ENCODE measurements around the gene SCAPER.

Gene SCAPER

GRCh38 chr15:76626611-76627010, 278.5 kb downstream of the SCAPER start:
- H3K27ac ChIP-seq (ENCODE audit: low read depth in 2 of 2, low read length in 2 of 2), result no peak overlapping the region
- no peaks in the 10 kb centered on the region for H3K36me3 ChIP-seq (ENCODE audit: control insufficient read depth in 2 of 2, insufficient read depth in 2 of 2, low read length in 2 of 2)
- H3K27me3 ChIP-seq (ENCODE audit: control insufficient read depth in 2 of 2, insufficient read depth in 2 of 2, low read length in 2 of 2), result no peaks in the 10 kb centered on the region

GRCh38 chr15:76625267-76625666, 279.9 kb downstream of the SCAPER start:
- Histone ChIP-seq H3K4me1 (ENCODE audit: control insufficient read depth in 2 of 2, insufficient read depth in 2 of 2, low read length in 2 of 2) (no peaks in the 10 kb centered on the region), H3K27ac (ENCODE audit: low read depth in 2 of 2, low read length in 2 of 2) (no peak overlapping the region), H3K4me3 (ENCODE audit: low read length in 2 of 2) (no peak overlapping the region), H3K36me3 (ENCODE audit: control insufficient read depth in 2 of 2, insufficient read depth in 2 of 2, low read length in 2 of 2) (no peaks in the 10 kb centered on the region), H3K9me3 (ENCODE audit: control insufficient read depth in 2 of 2, low read length in 2 of 2) (no peaks in the 10 kb centered on the region), H3K27me3 (ENCODE audit: control insufficient read depth in 2 of 2, insufficient read depth in 2 of 2, low read length in 2 of 2) (no peaks in the 10 kb centered on the region), H3K9ac (ENCODE audit: low read depth in 1 of 2, low read length in 2 of 2) (no peak overlapping the region)

More at GRCh38 chr15:76626611-76627010, 278.5 kb downstream of the SCAPER start:
- no peak overlapping the region for H3K9ac ChIP-seq (ENCODE audit: low read depth in 1 of 2, low read length in 2 of 2)
- no peak overlapping the region for H3K4me3 ChIP-seq (ENCODE audit: low read length in 2 of 2)
- H3K4me1 ChIP-seq (ENCODE audit: control insufficient read depth in 2 of 2, insufficient read depth in 2 of 2, low read length in 2 of 2), result no peaks in the 10 kb centered on the region
- no peaks in the 10 kb centered on the region for H3K9me3 ChIP-seq (ENCODE audit: control insufficient read depth in 2 of 2, low read length in 2 of 2)

GRCh38 chr15:76614725-76615124, 290.4 kb downstream of the SCAPER start:
- Histone ChIP-seq H3K9me3 (ENCODE audit: control insufficient read depth in 2 of 2, low read length in 2 of 2) (no peaks in the 10 kb centered on the region), H3K4me3 (ENCODE audit: low read length in 2 of 2) (no peak overlapping the region), H3K9ac (ENCODE audit: low read depth in 1 of 2, low read length in 2 of 2) (no peak overlapping the region), H3K36me3 (ENCODE audit: control insufficient read depth in 2 of 2, insufficient read depth in 2 of 2, low read length in 2 of 2) (no peaks in the 10 kb centered on the region), H3K27ac (ENCODE audit: low read depth in 2 of 2, low read length in 2 of 2) (no peak overlapping the region), H3K4me1 (ENCODE audit: control insufficient read depth in 2 of 2, insufficient read depth in 2 of 2, low read length in 2 of 2) (no peaks in the 10 kb centered on the region), H3K27me3 (ENCODE audit: control insufficient read depth in 2 of 2, insufficient read depth in 2 of 2, low read length in 2 of 2) (no peaks in the 10 kb centered on the region)

GRCh38 chr15:76588811-76589747, 316.1 kb downstream of the SCAPER start:
- Histone ChIP-seq H3K27ac (ENCODE audit: low read depth in 2 of 2, low read length in 2 of 2) (peak overlapping the region; percentile 65 to 67), H3K9ac (ENCODE audit: low read depth in 1 of 2, low read length in 2 of 2) (peak overlapping the region in 1 of 2 donors; percentile 47), H3K4me3 (ENCODE audit: low read length in 2 of 2) (peak overlapping the region; percentile 22 to 41)

GRCh38 chr15:76585576-76585897, 319.6 kb downstream of the SCAPER start:
- Histone ChIP-seq H3K4me3 (ENCODE audit: low read length in 2 of 2) (no peak overlapping the region), H3K27me3 (ENCODE audit: control insufficient read depth in 2 of 2, insufficient read depth in 2 of 2, low read length in 2 of 2) (no peaks in the 10 kb centered on the region), H3K9ac (ENCODE audit: low read depth in 1 of 2, low read length in 2 of 2) (no peak overlapping the region), H3K9me3 (ENCODE audit: control insufficient read depth in 2 of 2, low read length in 2 of 2) (no peaks in the 10 kb centered on the region), H3K27ac (ENCODE audit: low read depth in 2 of 2, low read length in 2 of 2) (no peak overlapping the region), H3K36me3 (ENCODE audit: control insufficient read depth in 2 of 2, insufficient read depth in 2 of 2, low read length in 2 of 2) (no peaks in the 10 kb centered on the region), H3K4me1 (ENCODE audit: control insufficient read depth in 2 of 2, insufficient read depth in 2 of 2, low read length in 2 of 2) (peaks cover 6 to 7% of the 10 kb centered on the region in 2 donors)

More at GRCh38 chr15:76588811-76589747, 316.1 kb downstream of the SCAPER start:
- Histone ChIP-seq H3K27me3 (ENCODE audit: control insufficient read depth in 2 of 2, insufficient read depth in 2 of 2, low read length in 2 of 2) (no peaks in the 10 kb centered on the region), H3K9me3 (ENCODE audit: control insufficient read depth in 2 of 2, low read length in 2 of 2) (no peaks in the 10 kb centered on the region), H3K4me1 (ENCODE audit: control insufficient read depth in 2 of 2, insufficient read depth in 2 of 2, low read length in 2 of 2) (peaks cover 6 to 7% of the 10 kb centered on the region in 2 donors), H3K36me3 (ENCODE audit: control insufficient read depth in 2 of 2, insufficient read depth in 2 of 2, low read length in 2 of 2) (no peaks in the 10 kb centered on the region)

- Histone ChIP-seq H3K9ac (ENCODE audit: low read depth in 1 of 2, low read length in 2 of 2) (no peak overlapping the region), H3K4me3 (ENCODE audit: low read length in 2 of 2) (no peak overlapping the region), H3K36me3 (ENCODE audit: control insufficient read depth in 2 of 2, insufficient read depth in 2 of 2, low read length in 2 of 2) (no peaks in the 10 kb centered on the region), H3K27me3 (ENCODE audit: control insufficient read depth in 2 of 2, insufficient read depth in 2 of 2, low read length in 2 of 2) (no peaks in the 10 kb centered on the region), H3K27ac (ENCODE audit: low read depth in 2 of 2, low read length in 2 of 2) (no peak overlapping the region), H3K9me3 (ENCODE audit: control insufficient read depth in 2 of 2, low read length in 2 of 2) (no peaks in the 10 kb centered on the region), H3K4me1 (ENCODE audit: control insufficient read depth in 2 of 2, insufficient read depth in 2 of 2, low read length in 2 of 2) (peaks cover 6 to 7% of the 10 kb centered on the region in 2 donors)
Measured at GRCh38 chr15:76584868-76585575, 320.1 kb downstream of the SCAPER start.

- Histone ChIP-seq H3K9ac (ENCODE audit: low read depth in 1 of 2, low read length in 2 of 2) (no peak overlapping the region), H3K9me3 (ENCODE audit: control insufficient read depth in 2 of 2, low read length in 2 of 2) (no peaks in the 10 kb centered on the region)
Measured at GRCh38 chr15:76582550-76582949, 322.6 kb downstream of the SCAPER start.

GRCh38 chr15:76577879-76578512, 327.1 kb downstream of the SCAPER start:
- Histone ChIP-seq H3K4me1 (ENCODE audit: control insufficient read depth in 2 of 2, insufficient read depth in 2 of 2, low read length in 2 of 2) (peaks cover 11 to 14% of the 10 kb centered on the region in 2 donors), H3K27ac (ENCODE audit: low read depth in 2 of 2, low read length in 2 of 2) (no peak overlapping the region), H3K27me3 (ENCODE audit: control insufficient read depth in 2 of 2, insufficient read depth in 2 of 2, low read length in 2 of 2) (no peaks in the 10 kb centered on the region), H3K4me3 (ENCODE audit: low read length in 2 of 2) (no peak overlapping the region), H3K36me3 (ENCODE audit: control insufficient read depth in 2 of 2, insufficient read depth in 2 of 2, low read length in 2 of 2) (no peaks in the 10 kb centered on the region), H3K9ac (ENCODE audit: low read depth in 1 of 2, low read length in 2 of 2) (no peak overlapping the region), H3K9me3 (ENCODE audit: control insufficient read depth in 2 of 2, low read length in 2 of 2) (no peaks in the 10 kb centered on the region)

More at GRCh38 chr15:76582550-76582949, 322.6 kb downstream of the SCAPER start:
- Histone ChIP-seq H3K4me3 (ENCODE audit: low read length in 2 of 2) (no peak overlapping the region), H3K36me3 (ENCODE audit: control insufficient read depth in 2 of 2, insufficient read depth in 2 of 2, low read length in 2 of 2) (no peaks in the 10 kb centered on the region), H3K4me1 (ENCODE audit: control insufficient read depth in 2 of 2, insufficient read depth in 2 of 2, low read length in 2 of 2) (peaks cover 2 to 5% of the 10 kb centered on the region in 2 donors), H3K27ac (ENCODE audit: low read depth in 2 of 2, low read length in 2 of 2) (no peak overlapping the region), H3K27me3 (ENCODE audit: control insufficient read depth in 2 of 2, insufficient read depth in 2 of 2, low read length in 2 of 2) (no peaks in the 10 kb centered on the region)

GRCh38 chr15:76576523-76577279, 328.4 kb downstream of the SCAPER start:
- Histone ChIP-seq H3K4me1 (ENCODE audit: control insufficient read depth in 2 of 2, insufficient read depth in 2 of 2, low read length in 2 of 2) (peaks cover 11 to 14% of the 10 kb centered on the region in 2 donors), H3K36me3 (ENCODE audit: control insufficient read depth in 2 of 2, insufficient read depth in 2 of 2, low read length in 2 of 2) (no peaks in the 10 kb centered on the region), H3K9ac (ENCODE audit: low read depth in 1 of 2, low read length in 2 of 2) (peak overlapping the region in 1 of 2 donors; percentile 13), H3K9me3 (ENCODE audit: control insufficient read depth in 2 of 2, low read length in 2 of 2) (no peaks in the 10 kb centered on the region), H3K4me3 (ENCODE audit: low read length in 2 of 2) (peak overlapping the region; percentile 17 to 46), H3K27ac (ENCODE audit: low read depth in 2 of 2, low read length in 2 of 2) (peak overlapping the region; percentile 61 to 71), H3K27me3 (ENCODE audit: control insufficient read depth in 2 of 2, insufficient read depth in 2 of 2, low read length in 2 of 2) (no peaks in the 10 kb centered on the region)
